ENCODE results near the gene KRTAP10-4. TPM values are rescaled to one million over a fixed set of nuclear protein-coding genes. Genes with fewer than 3 reads are reported as not detected.
"Not testable (repeated sequence)": the region's sequence is repeated elsewhere in the genome, so short reads cannot be mapped to it uniquely, and the experiment has no call there.

The KRTAP10-4 gene
- not detected for total RNA-seq
- total RNA-seq (2013), result not detected

DNA sequence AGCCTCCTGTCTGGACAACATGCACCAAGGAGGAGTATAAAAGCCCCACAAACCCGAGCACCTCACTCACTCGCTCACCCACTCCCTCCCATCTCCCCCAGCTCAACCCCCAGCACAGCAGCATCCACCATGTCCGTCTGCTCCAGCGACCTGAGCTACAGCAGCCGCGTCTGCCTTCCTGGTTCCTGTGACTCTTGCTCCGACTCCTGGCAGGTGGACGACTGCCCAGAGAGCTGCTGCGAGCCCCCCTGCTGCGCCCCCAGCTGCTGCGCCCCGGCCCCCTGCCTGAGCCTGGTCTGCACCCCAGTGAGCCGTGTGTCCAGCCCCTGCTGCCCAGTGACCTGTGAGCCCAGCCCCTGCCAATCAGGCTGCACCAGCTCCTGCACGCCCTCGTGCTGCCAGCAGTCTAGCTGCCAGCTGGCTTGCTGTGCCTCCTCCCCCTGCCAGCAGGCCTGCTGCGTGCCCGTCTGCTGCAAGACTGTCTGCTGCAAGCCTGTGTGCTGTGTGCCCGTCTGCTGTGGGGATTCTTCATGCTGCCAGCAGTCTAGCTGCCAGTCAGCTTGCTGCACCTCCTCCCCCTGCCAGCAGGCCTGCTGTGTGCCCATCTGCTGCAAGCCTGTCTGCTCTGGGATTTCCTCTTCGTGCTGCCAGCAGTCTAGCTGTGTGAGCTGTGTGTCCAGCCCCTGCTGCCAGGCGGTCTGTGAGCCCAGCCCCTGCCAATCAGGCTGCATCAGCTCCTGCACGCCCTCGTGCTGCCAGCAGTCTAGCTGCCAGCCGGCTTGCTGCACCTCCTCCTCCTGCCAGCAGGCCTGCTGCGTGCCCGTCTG is at the start of gene KRTAP10-4:
Gene KRTAP10-4, plus strand, starts transcription at position 100 of the 827 bp plus-strand sequence. Its CDS starts 30 bp downstream, at position 130.
- ATAC-seq; H3K27ac ChIP-seq (ENCODE audit: low read length); intact Hi-C loops (cut with micrococcal nuclease); H3K27ac Mint-ChIP-seq; H3K36me3 ChIP-seq (ENCODE audit: control insufficient read depth, insufficient read depth, low read length); DNase-seq; H3K4me3 ChIP-seq (ENCODE audit: low read length); H3K36me3 Mint-ChIP-seq; H3K4me1 ChIP-seq (ENCODE audit: control insufficient read depth, insufficient read depth, low read length); H3K27me3 ChIP-seq (ENCODE audit: control insufficient read depth, insufficient read depth, low read length); H3K9me3 ChIP-seq (ENCODE audit: control insufficient read depth, insufficient read depth, low read length); H3K4me3 Mint-ChIP-seq; H3K9me3 Mint-ChIP-seq: not testable (repeated sequence)
- peaks cover 0 to 11% of the 10 kb centered on the region in 2 donors for H3K4me1 Mint-ChIP-seq
- H3K27me3 Mint-ChIP-seq (ENCODE audit: low read depth in 2 of 2), result peaks cover 32 to 39% of the 10 kb centered on the region in 2 donors
- WGBS (ENCODE audit: insufficient coverage), result 81% methylated on average over 21 of the region's 25 CpGs

DNA sequence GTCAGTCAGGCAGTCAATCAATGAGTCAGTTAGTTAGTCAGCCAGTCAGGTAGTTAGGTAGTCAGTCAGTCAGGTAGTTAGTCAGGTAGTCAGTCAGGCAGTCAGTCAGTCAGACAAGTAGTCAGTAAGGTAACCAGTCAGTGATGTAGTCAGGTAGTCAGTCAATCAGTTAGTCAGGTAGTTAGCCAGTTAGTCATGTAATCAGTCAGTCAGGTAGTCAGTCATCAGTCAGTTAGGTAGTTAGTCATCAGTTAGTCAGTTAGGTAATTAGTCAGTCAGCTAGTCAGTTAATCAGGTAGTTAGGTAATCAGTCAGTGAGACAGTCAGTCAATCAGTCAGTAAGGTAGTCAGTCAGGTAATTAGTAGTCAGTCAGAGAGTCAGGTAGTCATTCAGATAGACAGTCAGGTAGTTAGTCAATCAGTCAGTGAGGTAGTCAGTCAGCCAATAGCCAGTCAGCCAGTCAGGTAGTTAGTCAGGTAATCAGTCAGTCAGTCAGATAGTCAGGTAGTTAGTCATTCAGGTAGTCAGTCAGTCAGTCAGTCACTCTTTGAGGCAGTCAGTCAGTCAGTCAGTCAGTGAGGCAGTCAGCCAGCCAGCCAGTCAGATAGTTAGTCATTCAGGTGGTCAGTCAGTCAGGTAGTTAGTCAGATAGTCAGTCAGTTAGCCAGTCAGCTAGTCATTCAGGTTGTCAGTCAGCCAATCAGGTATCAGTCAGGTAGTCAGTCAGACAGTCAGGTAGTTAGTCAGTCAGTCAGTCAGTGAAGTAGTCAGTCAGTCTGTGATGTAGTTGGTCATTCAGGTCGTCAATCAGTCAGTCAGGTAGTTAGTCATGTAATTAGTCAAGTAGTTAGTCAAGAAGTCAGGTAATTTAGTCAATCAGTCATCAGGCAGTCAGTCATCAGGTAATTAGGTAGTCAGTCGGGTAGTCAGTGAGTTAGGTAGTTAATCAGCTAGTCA is 48.8 kb upstream of the KRTAP10-4 start:
- no peak for ATAC-seq
- intact Hi-C loops (cut with micrococcal nuclease), result no loop called here

DNA sequence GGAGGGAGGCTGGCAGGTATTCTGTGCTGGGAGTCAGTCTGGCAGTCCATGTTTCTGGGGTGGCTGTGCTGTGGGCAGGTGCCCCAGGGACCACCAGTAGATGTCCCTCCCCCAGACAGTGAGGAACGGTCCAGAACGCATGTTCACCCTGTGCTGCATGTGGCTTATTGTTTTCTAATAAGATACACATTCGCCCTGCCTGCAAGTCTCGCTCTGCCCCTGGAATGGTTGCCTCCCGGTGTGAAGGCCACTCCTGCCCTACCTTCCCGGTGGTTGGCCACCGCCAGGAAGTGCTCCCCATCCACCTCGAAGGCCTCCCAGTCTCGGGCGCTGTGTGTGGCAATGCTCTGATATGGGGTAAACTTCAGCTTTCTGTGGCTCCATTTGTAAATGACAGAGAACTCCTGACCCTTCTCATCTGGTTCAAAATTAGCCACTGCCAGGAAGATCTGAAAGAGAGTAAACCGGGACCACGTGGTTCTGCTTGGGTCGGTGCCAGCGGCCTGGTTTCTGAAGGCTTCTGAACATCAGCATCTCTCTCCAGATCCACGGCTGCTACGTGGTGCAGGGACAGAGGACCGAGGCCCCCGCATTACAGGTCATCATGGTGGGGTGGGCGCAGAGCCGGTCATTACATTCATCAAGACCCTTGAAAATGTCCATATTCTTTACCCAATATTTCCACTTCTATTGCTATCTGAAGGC is 48.0 kb upstream of the KRTAP10-4 start:
- Mint-ChIP-seq H3K4me3 (no peak overlapping the region), H3K36me3 (no peaks in the 10 kb centered on the region), H3K27ac (no peak overlapping the region), H3K4me1 (peaks cover 0 to 5% of the 10 kb centered on the region in 2 donors), H3K9me3 (no peaks in the 10 kb centered on the region), H3K27me3 (ENCODE audit: low read depth in 2 of 2) (no peaks in the 10 kb centered on the region)
- H3K27me3 ChIP-seq (ENCODE audit: control insufficient read depth, insufficient read depth, low read length), result no peaks in the 10 kb centered on the region
- no peak overlapping the region for H3K27ac ChIP-seq (ENCODE audit: low read length)
- 92% methylated on average over 20 of the region's 20 CpGs for WGBS (ENCODE audit: insufficient coverage)
- no peaks in the 10 kb centered on the region for H3K4me1 ChIP-seq (ENCODE audit: control insufficient read depth, insufficient read depth, low read length)
- no peaks in the 10 kb centered on the region for H3K9me3 ChIP-seq (ENCODE audit: control insufficient read depth, insufficient read depth, low read length)
- ATAC-seq (no peak), DNase-seq (no peak)
- no peak for TF ChIP-seq CTCF (IDR thresholded peaks at IDR 0.05)
- H3K36me3 ChIP-seq (ENCODE audit: control insufficient read depth, insufficient read depth, low read length), result no peaks in the 10 kb centered on the region
- intact Hi-C loops (cut with micrococcal nuclease), result no loop called here
- no peak overlapping the region for H3K4me3 ChIP-seq (ENCODE audit: low read length)

More for the DNA sequence above, 48.8 kb upstream of the KRTAP10-4 start:
- no peak for DNase-seq
- Histone ChIP-seq H3K9me3 (ENCODE audit: control insufficient read depth, insufficient read depth, low read length) (no peaks in the 10 kb centered on the region), H3K36me3 (ENCODE audit: control insufficient read depth, insufficient read depth, low read length) (no peaks in the 10 kb centered on the region), H3K27me3 (ENCODE audit: control insufficient read depth, insufficient read depth, low read length) (no peaks in the 10 kb centered on the region), H3K4me3 (ENCODE audit: low read length) (no peak overlapping the region), H3K4me1 (ENCODE audit: control insufficient read depth, insufficient read depth, low read length) (no peaks in the 10 kb centered on the region), H3K27ac (ENCODE audit: low read length) (no peak overlapping the region)
- H3K9me3 Mint-ChIP-seq, result no peaks in the 10 kb centered on the region
- H3K4me3 Mint-ChIP-seq, result no peak overlapping the region
- no peak for TF ChIP-seq CTCF (IDR thresholded peaks at IDR 0.05)
- no peak overlapping the region for H3K27ac Mint-ChIP-seq
- no peaks in the 10 kb centered on the region for H3K27me3 Mint-ChIP-seq (ENCODE audit: low read depth in 2 of 2)
- H3K4me1 Mint-ChIP-seq, result peaks cover 0 to 5% of the 10 kb centered on the region in 2 donors
- H3K36me3 Mint-ChIP-seq, result no peaks in the 10 kb centered on the region
- 79% methylated on average over 2 of the region's 2 CpGs for WGBS (ENCODE audit: insufficient coverage)

Measured in natural killer cell (primary cell).